HG03354 (cell line): Measurements from ENCODE around the gene GNG13.
A peak's percentile ranks its signal among the peaks of the same experiment; 100 is the strongest.

Experiments used
- ATAC-seq: cut with Tn5 transposase; IDR thresholded peaks from one replicate; pipeline ENCODE4 v1.9.1; 2021; ENCODE audit warnings: mild to moderate bottlenecking; ENCODE audit not compliant: unreplicated experiment, poor library complexity, severe bottlenecking

Gene GNG13

DNA sequence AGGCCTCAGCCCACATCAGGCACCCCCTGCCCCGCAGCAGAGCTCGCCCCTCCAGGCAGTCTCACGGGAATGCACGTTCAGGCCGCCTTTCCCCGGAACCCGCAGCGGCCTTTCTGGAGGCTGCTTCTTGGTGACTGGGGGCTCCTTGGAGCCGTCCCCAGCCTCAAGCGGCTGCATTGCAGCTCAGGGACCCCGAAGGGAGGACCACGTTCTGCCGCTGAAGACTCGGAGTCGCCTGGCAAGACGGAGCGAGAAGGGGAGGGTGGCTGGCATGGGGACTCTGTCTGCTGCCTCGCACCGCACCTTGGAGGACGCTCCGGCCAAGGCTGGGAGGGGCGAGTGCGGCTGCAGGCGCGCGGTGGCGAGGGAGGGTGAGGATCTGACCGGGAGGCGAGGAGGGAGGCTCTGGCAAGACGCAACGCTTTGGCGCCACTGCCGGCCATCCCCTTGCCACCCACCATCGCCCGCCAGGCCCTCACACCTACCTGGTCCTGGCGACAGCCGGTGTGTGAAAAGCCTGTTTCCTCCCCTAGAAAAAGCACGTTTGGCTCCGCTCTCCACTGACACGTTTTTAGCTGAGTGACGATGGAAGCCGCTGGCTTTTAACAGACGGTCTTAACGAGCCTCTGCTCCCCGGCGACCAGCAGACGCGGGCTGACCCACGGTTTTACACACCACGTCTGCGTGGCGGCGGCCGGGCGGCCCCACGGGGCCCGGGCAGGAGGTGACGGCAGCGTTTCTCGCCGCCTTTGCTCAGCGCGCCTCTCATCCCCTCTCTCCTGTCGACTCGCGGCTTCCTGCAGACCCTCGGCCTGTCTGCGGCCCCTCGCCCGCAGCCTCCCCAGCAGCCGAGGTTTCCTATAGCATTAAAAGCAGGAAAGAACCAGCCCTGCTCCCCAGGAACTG is 16.7 kb upstream of the GNG13 start:
- ATAC-seq: no peak

DNA sequence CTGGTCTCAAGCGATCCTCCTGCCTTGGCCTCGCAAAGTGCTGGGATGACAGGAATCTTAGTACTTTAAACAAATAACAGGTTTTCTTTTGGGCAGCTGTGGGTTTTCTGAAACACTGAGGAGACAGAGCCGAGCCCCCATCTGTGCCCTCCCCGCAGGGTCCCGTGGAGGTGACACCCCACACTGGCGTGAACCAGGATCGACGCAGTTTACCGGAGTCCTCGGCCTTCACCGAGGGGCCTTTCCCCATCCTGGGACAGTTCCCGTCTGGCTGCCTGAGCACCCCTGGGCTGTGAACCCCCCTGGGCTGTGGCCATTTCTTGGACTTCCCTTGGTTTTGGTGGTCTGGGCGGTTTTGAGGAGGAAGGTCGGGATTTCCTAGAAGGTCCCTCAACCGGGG is 15.3 kb upstream of the GNG13 start:
- ATAC-seq: no peak

- no peak for ATAC-seq
Observed at GRCh38 chr16:814974-815373, 14.4 kb upstream of the GNG13 start.

DNA sequence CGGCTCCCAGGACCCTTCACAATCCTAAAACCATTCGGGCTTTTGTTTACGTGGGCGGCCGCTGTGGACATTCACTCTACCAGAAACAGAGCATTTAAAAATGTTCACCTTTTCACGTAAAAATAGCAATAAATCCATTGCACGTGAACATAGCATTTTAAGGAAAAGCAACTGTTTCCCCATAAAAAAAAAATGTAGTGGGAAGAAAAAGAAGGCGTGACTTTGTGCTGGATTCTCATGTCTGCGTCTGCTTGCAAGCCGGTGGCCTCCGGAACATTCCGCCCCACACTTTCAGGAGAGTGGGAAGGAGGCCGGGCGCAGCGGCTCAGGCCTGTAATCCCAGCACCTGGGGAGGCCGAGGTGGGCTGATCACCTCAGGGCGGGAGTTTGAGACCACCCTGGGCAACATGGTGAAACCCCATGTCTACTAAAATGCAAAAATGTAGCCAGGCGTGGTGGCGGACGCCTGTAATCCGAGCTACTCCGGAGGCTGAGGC is 13.4 kb upstream of the GNG13 start:
- ATAC-seq: no peak

DNA sequence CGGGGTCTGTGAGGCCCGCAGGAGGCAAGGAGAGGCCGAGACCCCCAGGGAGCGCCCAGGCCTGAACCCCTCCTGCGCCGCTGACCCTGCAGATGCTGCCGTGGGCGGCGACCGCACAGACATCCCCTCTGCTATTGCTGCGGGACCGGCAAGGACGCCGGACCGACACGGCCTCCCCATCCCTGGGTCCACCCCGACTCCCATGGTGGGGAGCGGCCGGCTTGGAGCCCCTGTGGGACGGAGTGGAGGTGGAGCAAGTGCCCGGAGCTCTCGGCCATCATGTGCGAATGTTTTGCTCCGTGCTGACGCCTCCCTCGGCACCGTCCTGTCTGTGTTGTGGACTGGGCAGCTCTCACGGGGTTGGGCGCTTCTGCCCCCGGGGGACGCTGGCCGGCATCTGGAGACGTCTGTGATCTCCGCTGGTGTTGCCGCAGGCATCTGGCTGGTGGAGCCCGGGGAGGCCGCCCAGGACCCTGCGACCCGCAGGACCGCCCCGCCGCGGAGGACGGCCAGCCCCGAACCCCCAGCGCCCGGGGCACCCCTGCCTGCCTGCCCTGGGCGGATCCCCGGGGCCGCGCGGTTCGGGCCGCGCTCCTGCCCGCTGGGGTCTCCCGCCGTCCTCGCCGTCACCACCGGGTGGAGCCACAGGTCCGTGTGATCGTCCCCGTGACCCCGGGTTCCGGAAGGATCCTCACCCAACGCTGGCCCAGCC is 12.8 kb upstream of the GNG13 start:
- ATAC-seq: no peak

- ATAC-seq: no peak
Observed at GRCh38 chr16:808085-808386, 7.5 kb upstream of the GNG13 start.

DNA sequence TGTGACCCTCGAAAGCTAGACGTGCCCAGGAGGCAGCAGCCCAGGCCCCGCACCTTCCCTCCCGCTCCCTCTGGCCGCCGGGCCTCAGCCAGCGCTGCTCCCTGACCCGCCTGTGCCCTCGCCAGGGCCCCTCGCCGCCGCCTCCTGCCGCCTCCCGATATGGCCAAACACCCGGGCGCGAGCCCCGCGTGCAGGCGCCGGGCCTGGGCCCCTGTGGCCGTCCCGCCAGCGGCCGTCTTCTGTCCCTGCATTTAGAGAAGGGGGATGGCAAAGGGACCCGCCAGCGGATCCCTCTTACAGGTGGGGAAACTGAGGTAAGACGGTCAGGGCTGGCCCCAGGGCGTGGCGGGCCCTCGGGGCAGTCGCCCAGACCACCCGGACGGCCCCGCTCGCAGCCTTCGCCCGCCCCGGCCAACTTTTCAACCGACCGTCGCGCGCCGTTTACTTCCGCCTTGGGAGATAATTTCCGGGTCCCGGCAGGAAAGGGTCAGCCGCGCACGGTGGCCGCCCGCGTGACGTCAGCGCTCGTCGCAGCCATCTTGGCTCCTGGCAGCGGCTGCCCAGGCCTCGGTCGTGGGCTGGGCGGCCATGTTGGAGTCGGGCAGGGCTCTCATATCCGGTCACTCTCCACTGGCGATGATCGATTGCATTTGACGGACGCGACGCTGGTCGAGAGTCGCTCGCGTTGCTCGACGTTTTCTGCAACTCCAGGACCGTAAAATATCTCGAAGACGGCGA is 7.0 kb upstream of the GNG13 start:
- ATAC-seq: peak; percentile 89

GRCh38 chr16:805474-805873 is 4.9 kb upstream of the GNG13 start:
- ATAC-seq: no peak

- ATAC-seq: no peak
Observed at GRCh38 chr16:804193-805048, 3.9 kb upstream of the GNG13 start.

DNA sequence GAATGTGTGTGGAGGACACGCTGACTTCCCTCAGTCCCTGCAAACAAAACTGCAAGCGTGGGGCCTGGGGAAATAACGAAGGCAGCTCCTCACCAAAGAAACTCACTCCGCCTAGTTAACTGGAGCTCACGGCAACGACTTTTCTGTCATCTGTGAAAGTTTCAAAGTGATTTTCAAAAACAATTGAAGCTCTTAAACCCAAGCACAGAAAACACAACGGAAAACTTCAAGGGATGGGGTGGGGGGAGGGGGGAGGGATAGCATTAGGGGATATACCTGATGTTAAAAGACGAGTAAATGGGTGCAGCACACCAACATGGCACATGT is 3.2 kb upstream of the GNG13 start:
- ATAC-seq: no peak

- ATAC-seq: no peak
Observed at GRCh38 chr16:802914-803753, 2.6 kb upstream of the GNG13 start.

- no peak for ATAC-seq
Observed at GRCh38 chr16:802461-802860, 1.9 kb upstream of the GNG13 start.

DNA sequence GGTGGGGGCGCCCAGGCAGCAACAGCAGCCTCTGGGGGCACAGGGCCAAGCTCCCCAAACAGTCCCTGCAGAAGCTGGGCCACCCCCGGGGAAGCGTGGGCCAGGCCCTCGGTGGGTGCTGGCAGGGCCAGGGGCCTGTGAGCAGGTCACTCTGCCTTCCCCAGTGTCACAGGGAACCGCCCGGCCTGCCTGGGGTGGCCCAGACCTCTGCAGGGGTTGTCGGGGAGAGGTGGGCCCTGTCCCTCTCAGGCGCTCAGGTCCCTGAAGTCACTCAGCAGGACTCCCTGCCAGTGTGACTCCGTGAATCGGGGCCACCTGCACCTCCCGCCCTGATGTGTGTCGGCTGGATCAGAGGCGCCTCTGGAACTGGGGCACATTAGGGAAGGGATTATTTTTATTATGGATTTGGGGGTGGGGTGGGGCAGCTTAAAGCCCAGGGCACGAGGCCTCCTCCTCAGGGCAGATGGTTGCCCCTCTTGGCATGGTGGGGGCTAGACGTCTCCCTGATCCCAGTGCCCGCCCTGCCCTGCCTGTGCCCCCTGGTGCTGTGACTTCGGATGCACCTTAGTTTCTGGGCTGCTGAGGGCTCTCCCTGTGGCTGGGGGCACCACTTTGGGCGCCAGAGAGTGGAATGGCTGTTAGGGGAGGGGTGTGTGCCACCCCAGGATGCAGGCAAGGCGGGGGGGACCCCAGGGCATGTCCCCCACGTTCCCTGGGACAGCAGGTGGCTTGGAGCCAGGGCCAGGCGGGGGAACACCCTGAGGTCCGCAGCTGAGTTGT is 1.2 kb upstream of the GNG13 start:
- no peak for ATAC-seq

GRCh38 chr16:800834-801511 is 439 bp upstream of the GNG13 start:
- no peak for ATAC-seq

GRCh38 chr16:799111-799947 is 1.2 kb downstream of the GNG13 start:
- no peak for ATAC-seq

DNA sequence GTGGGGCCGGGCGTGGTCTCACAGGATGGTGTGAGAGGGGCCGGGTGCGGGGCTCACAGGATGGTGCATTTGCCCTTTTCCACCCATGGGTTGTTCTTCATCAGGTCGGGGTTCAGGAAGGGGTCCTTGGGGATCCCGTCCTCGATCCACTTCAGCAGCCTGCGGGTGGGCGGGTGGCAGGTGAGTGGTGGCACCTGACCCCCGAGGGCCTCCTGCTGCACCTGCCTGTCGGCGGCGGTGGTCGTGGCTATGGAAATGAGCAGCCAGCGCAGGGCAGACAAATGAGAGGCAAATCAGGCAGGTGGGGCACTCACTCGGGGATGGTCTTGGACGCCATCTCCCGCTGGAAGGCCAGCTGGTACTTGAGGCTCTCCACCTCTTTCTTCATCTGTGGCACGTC is 1.9 kb downstream of the GNG13 start:
- no peak for ATAC-seq

- ATAC-seq: no peak
Observed at GRCh38 chr16:797686-798085, 2.8 kb downstream of the GNG13 start.
